Bronchial epithelial cell (primary cell): ENCODE measurements around the gene KIAA1671. TPM values are rescaled to one million over a fixed set of nuclear protein-coding genes. Genes with fewer than 3 reads are reported as not detected.

Experiments
- DNase-seq: peaks from one replicate; pipeline ENCODE4 v3.0.0-alpha.2; 2010; ENCODE audit warnings: low read depth
- FAIRE-seq: peaks from 2 replicates; lab custom pipeline; 2011; peaks lifted over from hg19 to GRCh38; lab: Jason Lieb, UNC
- H3K27me3 ChIP-seq: 2 replicates; pipeline ENCODE4 v1.5.1; 2011; ENCODE audit warnings: low read length; ENCODE audit not compliant: control insufficient read depth, insufficient read depth
- H3K36me3 ChIP-seq: 2 replicates; pipeline ENCODE4 v1.5.1; 2011; ENCODE audit warnings: low read length; ENCODE audit not compliant: control insufficient read depth, insufficient read depth
- H3K4me3 ChIP-seq: 2 replicates; pipeline ENCODE4 v1.5.1; 2011; ENCODE audit warnings: mild to moderate bottlenecking, low read depth, low read length, control low read depth
- total RNA-seq: library from RNA; depleted of rRNA; stranded (reverse); fragments of >200 nt; gene quantifications from 2 replicates; pipeline ENCODE4 v1.2.1, GENCODE V29; 2014
- TF ChIP-seq, protein P1 (sequence below): IDR thresholded peaks from 2 replicates; pipeline ENCODE4 v1.5.1; 2011; ENCODE audit warnings: mild to moderate bottlenecking, moderate library complexity, low read length, control low read depth, inconsistent platforms; ENCODE audit not compliant: insufficient read depth, severe bottlenecking

KIAA1671 gene
- total RNA-seq, 1 donor from 2014 or later = 14.7 TPM

- FAIRE-seq = no peak
Observed at GRCh38 chr22:25002241-25002985, 49.9 kb downstream of the KIAA1671 start.

DNA sequence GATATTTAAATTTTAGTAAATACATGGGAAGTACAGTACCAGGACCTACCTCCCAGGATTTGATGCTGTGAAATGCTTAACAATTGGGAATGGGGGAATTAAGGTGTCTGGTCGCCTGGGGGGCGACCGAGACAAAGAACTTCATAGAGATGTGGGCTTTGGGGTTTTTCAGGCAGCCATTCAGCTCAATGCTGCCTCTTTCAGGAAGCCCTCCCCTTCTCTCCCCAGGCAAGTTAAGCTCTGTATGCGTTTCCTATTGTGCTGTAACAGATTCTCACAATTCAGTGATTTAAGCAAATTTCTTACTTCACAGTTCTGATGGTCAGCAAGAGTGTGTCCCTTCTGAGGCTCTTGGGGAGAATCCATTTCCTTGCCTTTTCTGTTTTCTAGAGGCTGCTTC lies 53.8 kb downstream of the KIAA1671 start:
- FAIRE-seq (no peak), DNase-seq (no peak)
- Histone ChIP-seq H3K36me3 (peaks cover 2% of the 10 kb centered on the region), H3K4me3 (no peak overlapping the region), H3K27me3 (no peaks in the 10 kb centered on the region)
- TF ChIP-seq, protein P1, sequence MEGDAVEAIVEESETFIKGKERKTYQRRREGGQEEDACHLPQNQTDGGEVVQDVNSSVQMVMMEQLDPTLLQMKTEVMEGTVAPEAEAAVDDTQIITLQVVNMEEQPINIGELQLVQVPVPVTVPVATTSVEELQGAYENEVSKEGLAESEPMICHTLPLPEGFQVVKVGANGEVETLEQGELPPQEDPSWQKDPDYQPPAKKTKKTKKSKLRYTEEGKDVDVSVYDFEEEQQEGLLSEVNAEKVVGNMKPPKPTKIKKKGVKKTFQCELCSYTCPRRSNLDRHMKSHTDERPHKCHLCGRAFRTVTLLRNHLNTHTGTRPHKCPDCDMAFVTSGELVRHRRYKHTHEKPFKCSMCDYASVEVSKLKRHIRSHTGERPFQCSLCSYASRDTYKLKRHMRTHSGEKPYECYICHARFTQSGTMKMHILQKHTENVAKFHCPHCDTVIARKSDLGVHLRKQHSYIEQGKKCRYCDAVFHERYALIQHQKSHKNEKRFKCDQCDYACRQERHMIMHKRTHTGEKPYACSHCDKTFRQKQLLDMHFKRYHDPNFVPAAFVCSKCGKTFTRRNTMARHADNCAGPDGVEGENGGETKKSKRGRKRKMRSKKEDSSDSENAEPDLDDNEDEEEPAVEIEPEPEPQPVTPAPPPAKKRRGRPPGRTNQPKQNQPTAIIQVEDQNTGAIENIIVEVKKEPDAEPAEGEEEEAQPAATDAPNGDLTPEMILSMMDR = no peak

More at GRCh38 chr22:25002241-25002985, 49.9 kb downstream of the KIAA1671 start:
- Histone ChIP-seq H3K36me3 (peaks cover 2% of the 10 kb centered on the region), H3K4me3 (no peak overlapping the region), H3K27me3 (no peaks in the 10 kb centered on the region)
- no peak for DNase-seq
- TF ChIP-seq, protein P1 = no peak

- no peak for DNase-seq
- FAIRE-seq = peak; percentile 66
- peaks cover 2% of the 10 kb centered on the region for H3K36me3 ChIP-seq
Observed at GRCh38 chr22:25007444-25008106, 55.1 kb downstream of the KIAA1671 start.

DNA sequence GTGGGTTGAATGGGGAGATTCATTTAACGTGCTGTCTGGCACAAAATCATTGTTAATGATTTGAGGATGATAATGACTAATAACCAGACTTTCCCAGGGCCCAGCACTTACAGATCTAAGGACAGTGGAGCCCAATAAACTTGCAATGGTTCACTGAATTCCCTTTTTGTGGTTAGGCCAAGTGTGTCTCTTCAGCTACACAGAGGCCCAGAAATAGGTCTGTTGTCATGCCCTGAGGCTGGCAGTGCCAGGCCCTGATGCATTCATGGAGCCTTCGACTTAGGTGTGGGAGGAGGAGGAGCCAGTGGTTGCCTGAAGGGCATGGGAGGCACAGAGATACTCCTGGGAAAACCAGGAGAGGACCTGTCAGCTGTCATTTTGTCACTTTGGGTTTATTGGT lies 56.1 kb downstream of the KIAA1671 start:
- H3K36me3 ChIP-seq = peaks cover 2% of the 10 kb centered on the region
- H3K4me3 ChIP-seq = no peak overlapping the region
- FAIRE-seq (no peak), DNase-seq (no peak)
- TF ChIP-seq, protein P1 = no peak
- no peaks in the 10 kb centered on the region for H3K27me3 ChIP-seq

More at GRCh38 chr22:25007444-25008106, 55.1 kb downstream of the KIAA1671 start:
- TF ChIP-seq, protein P1 = no peak
- Histone ChIP-seq H3K4me3 (no peak overlapping the region), H3K27me3 (no peaks in the 10 kb centered on the region)

DNA sequence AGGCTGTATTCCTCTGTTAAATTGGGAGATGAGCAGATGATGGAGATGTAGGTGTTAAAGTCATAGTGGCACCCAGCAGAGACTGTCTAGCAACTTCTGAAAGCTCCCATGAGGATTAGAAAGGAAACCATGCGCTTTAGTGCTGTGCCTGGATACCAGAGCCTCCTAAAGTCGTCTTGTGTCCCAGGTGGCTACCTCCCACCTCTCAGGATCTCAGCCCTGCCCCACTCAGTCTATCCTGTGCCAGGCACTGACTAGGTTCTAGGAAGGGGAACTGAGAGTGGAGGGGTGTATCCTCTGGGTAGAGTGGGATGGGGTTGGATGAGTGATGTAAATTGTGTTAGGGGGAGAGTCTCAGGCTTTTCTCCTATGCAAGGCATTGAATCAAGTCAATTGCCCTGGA lies 60.2 kb downstream of the KIAA1671 start:
- Histone ChIP-seq H3K36me3 (peaks cover 3% of the 10 kb centered on the region), H3K4me3 (no peak overlapping the region), H3K27me3 (no peaks in the 10 kb centered on the region)
- TF ChIP-seq, protein P1 = no peak
- DNase-seq (no peak), FAIRE-seq (no peak)
